H9 (cell line): ENCODE results near the gene ALLC. TPM values are rescaled to one million over a fixed set of nuclear protein-coding genes. Genes with fewer than 3 reads are reported as not detected.
"Not testable (repeated sequence)": the region's sequence is repeated elsewhere in the genome, so short reads cannot be mapped to it uniquely, and the experiment has no call there.

Experiments used
- DNase-seq: peaks from one replicate; pipeline ENCODE4 v3.0.0-alpha.2; 2017
- H2AFZ ChIP-seq: one replicate; pipeline ENCODE4 v1.6.1; 2013; ENCODE audit warnings: mild to moderate bottlenecking, low read length, control low read depth, moderate library complexity
- H2AK5ac ChIP-seq: 2 replicates; pipeline ENCODE4 v1.6.1; 2013; ENCODE audit warnings: low read length, control low read depth, mixed read lengths; ENCODE audit not compliant: insufficient read length
- H2BK120ac ChIP-seq: one replicate; pipeline ENCODE4 v1.6.1; 2013; ENCODE audit warnings: low read depth, mild to moderate bottlenecking, low read length, control low read depth, inconsistent platforms; ENCODE audit not compliant: poor library complexity, severe bottlenecking
- H2BK12ac ChIP-seq: 2 replicates; pipeline ENCODE4 v1.6.1; 2013; ENCODE audit warnings: low read length, control low read depth, mixed read lengths, low read depth; ENCODE audit not compliant: insufficient read length
- H2BK15ac ChIP-seq: 2 replicates; pipeline ENCODE4 v1.6.1; 2013; ENCODE audit warnings: low read depth, low read length, control low read depth
- H2BK20ac ChIP-seq: one replicate; pipeline ENCODE4 v1.6.1; 2013; ENCODE audit warnings: low read depth, mild to moderate bottlenecking, low read length, control low read depth, inconsistent platforms; ENCODE audit not compliant: poor library complexity, severe bottlenecking
- H2BK5ac ChIP-seq: 2 replicates; pipeline ENCODE4 v1.6.1; 2013; ENCODE audit warnings: low read length, control low read depth, mixed read lengths; ENCODE audit not compliant: insufficient read length
- H3K14ac ChIP-seq: 2 replicates; pipeline ENCODE4 v1.6.1; 2013; ENCODE audit warnings: low read length, control low read depth; ENCODE audit not compliant: insufficient read depth
- H3K18ac ChIP-seq: 2 replicates; pipeline ENCODE4 v1.6.1; 2013; ENCODE audit warnings: low read depth, mild to moderate bottlenecking, mixed read lengths, low read length, control low read depth; ENCODE audit not compliant: insufficient read length
- H3K23ac ChIP-seq: 2 replicates; pipeline ENCODE4 v1.6.1; 2013; ENCODE audit warnings: low read length, control low read depth, mixed read lengths, low read depth; ENCODE audit not compliant: insufficient read length
- H3K23me2 ChIP-seq: 2 replicates; pipeline ENCODE4 v1.6.1; 2013; ENCODE audit warnings: low read depth, mild to moderate bottlenecking, mixed read lengths, low read length, control low read depth; ENCODE audit not compliant: insufficient read length, poor library complexity, severe bottlenecking
- H3K27ac ChIP-seq: 2 replicates; pipeline ENCODE4 v1.5.1; 2013; ENCODE audit warnings: low read length, control low read depth, mixed read lengths, low read depth; ENCODE audit not compliant: insufficient read length
- H3K27me3 ChIP-seq: 2 replicates; pipeline ENCODE4 v1.6.1; 2013; ENCODE audit warnings: low read length, control low read depth, inconsistent platforms; ENCODE audit not compliant: insufficient read depth
- H3K4ac ChIP-seq: 2 replicates; pipeline ENCODE4 v1.6.1; 2013; ENCODE audit warnings: low read depth, mild to moderate bottlenecking, control low read depth, inconsistent platforms, low read length, moderate library complexity
- H3K4me1 ChIP-seq: 2 replicates; pipeline ENCODE4 v1.6.1; 2013; ENCODE audit warnings: low read length, control low read depth, inconsistent platforms; ENCODE audit not compliant: insufficient read depth
- H3K4me2 ChIP-seq: 2 replicates; pipeline ENCODE4 v1.6.1; 2013; ENCODE audit warnings: low read length, control low read depth, mixed read lengths; ENCODE audit not compliant: insufficient read length, insufficient read depth
- H3K56ac ChIP-seq: 2 replicates; pipeline ENCODE4 v1.6.1; 2013; ENCODE audit warnings: low read depth, mild to moderate bottlenecking, mixed read lengths, low read length, control low read depth; ENCODE audit not compliant: insufficient read length
- H3K79me1 ChIP-seq: 2 replicates; pipeline ENCODE4 v1.6.1; 2013; ENCODE audit warnings: low read depth, mild to moderate bottlenecking, moderate library complexity, low read length, control low read depth, inconsistent platforms; ENCODE audit not compliant: insufficient read depth, poor library complexity, severe bottlenecking
- H3K79me2 ChIP-seq: 2 replicates; pipeline ENCODE4 v1.6.1; 2013; ENCODE audit warnings: low read length, control low read depth, inconsistent platforms; ENCODE audit not compliant: insufficient read depth
- H3K9ac ChIP-seq: 2 replicates; pipeline ENCODE4 v1.6.1; 2013; ENCODE audit warnings: low read length, control low read depth, mixed read lengths; ENCODE audit not compliant: insufficient read length; ENCODE audit errors: extremely low read depth
- H3K9me3 ChIP-seq: one replicate; pipeline ENCODE4 v1.6.1; 2013; ENCODE audit warnings: low read depth, low read length, inconsistent platforms; ENCODE audit not compliant: control insufficient read depth
- H3T11ph ChIP-seq: one replicate; pipeline ENCODE4 v1.6.1; 2013; ENCODE audit warnings: mild to moderate bottlenecking, low read length, control low read depth, inconsistent platforms
- H4K20me1 ChIP-seq: one replicate; pipeline ENCODE4 v1.6.1; 2013; ENCODE audit not compliant: control insufficient read depth, insufficient read length, insufficient read depth
- H4K5ac ChIP-seq: 2 replicates; pipeline ENCODE4 v1.6.1; 2013; ENCODE audit warnings: low read depth, mild to moderate bottlenecking, mixed read lengths, low read length, control low read depth; ENCODE audit not compliant: insufficient read length
- H4K8ac ChIP-seq: replicated peaks from 2 replicates; pipeline ENCODE4 v1.6.1; 2013; ENCODE audit warnings: low read length, control low read depth, mixed read lengths, low read depth; ENCODE audit not compliant: insufficient read length
- H4K91ac ChIP-seq: 2 replicates; pipeline ENCODE4 v1.6.1; 2013; ENCODE audit warnings: low read depth, mild to moderate bottlenecking, moderate library complexity, mixed read lengths, low read length, control low read depth; ENCODE audit not compliant: insufficient read length
- H3K27ac Mint-ChIP-seq, 3 experiments: 2 replicates in 2 of 3; 3 replicates in 1 of 3; pipeline ENCODE4 v1.8.0; 2020 to 2021; ENCODE audit warnings: mixed read lengths in 3 of 3, mild to moderate bottlenecking in 1 of 3, moderate library complexity in 1 of 3
- H3K27me3 Mint-ChIP-seq: 2 replicates; pipeline ENCODE4 v1.8.0; 2021; ENCODE audit warnings: low read depth, mild to moderate bottlenecking, moderate library complexity, mixed read lengths
- H3K36me3 Mint-ChIP-seq, 3 experiments: 2 replicates in 2 of 3; 3 replicates in 1 of 3; pipeline ENCODE4 v1.8.0; 2020 to 2021; ENCODE audit warnings: low read depth in 3 of 3, mixed read lengths in 3 of 3; ENCODE audit not compliant: insufficient read depth in 1 of 3
- H3K4me1 Mint-ChIP-seq, 2 experiments: 2 replicates each; pipeline ENCODE4 v1.8.0; 2020; ENCODE audit warnings: mixed read lengths in 2 of 2
- H3K4me3 Mint-ChIP-seq, 2 experiments: 2 replicates in 1 of 2; 3 replicates in 1 of 2; pipeline ENCODE4 v1.8.0; 2020 to 2021; ENCODE audit warnings: mild to moderate bottlenecking in 2 of 2, mixed read lengths in 2 of 2, moderate library complexity in 1 of 2
- H3K9me3 Mint-ChIP-seq, 2 experiments: 2 replicates in 1 of 2; 3 replicates in 1 of 2; pipeline ENCODE4 v1.8.0; 2020; ENCODE audit warnings: mild to moderate bottlenecking in 2 of 2, mixed read lengths in 2 of 2, moderate library complexity in 1 of 2
- WGBS: extraction: QIAGEN DNeasy Blood & Tissue Kit; methylation state at CpG from one replicate; pipeline ENCODE4 v1.1.7; 2013; ENCODE audit warnings: missing lambda C conversion rate, low lambda C conversion rate, mixed read lengths; ENCODE audit not compliant: insufficient read length; ENCODE audit errors: extremely low coverage; 5-methylcytosine and 5-hydroxymethylcytosine counted together
- total RNA-seq: library from RNA; stranded (reverse); gene quantifications from 2 replicates; pipeline ENCODE4 v1.2.1, GENCODE V29; 2021
- TF ChIP-seq, protein P1 (sequence below): fragments of 200-600 bp; sonication (generic); conservative IDR thresholded peaks from 3 replicates; pipeline ENCODE4 v1.8.0; 2021; ENCODE audit warnings: antibody characterized with exemption, mild to moderate bottlenecking

Gene ALLC
- total RNA-seq, 1 experiment from 2014 or later, result not detected

- Mint-ChIP-seq H3K27ac (no peak overlapping the region), H3K4me3 (no peak overlapping the region), H3K27me3 (peaks cover 3% of the 10 kb centered on the region), H3K36me3 (peaks cover 0 to 20% (median 11%) of the 10 kb centered on the region in 3 experiments; a peak in 6 of 7 replicates), H3K4me1 (peaks cover 3 to 6% of the 10 kb centered on the region in 2 experiments; a peak in 2 of 4 replicates), H3K9me3 (peaks cover 34 to 36% of the 10 kb centered on the region in 2 experiments)
- Histone ChIP-seq H2AFZ (no peak overlapping the region), H3K27ac (no peak overlapping the region), H2BK5ac (no peak overlapping the region), H2BK20ac (no peak overlapping the region), H3K23me2 (no peaks in the 10 kb centered on the region), H2BK15ac (no peak overlapping the region), H3K9ac (no peak overlapping the region), H3K9me3 (no peaks in the 10 kb centered on the region), H4K8ac (no peak overlapping the region), H3K4me1 (no peaks in the 10 kb centered on the region), H3K79me2 (no peaks in the 10 kb centered on the region), H3T11ph (no peak overlapping the region), H3K4ac (no peak overlapping the region), H3K23ac (no peak overlapping the region), H3K14ac (no peak overlapping the region), H2AK5ac (no peak overlapping the region), H3K4me2 (no peak overlapping the region), H3K18ac (no peak overlapping the region), H4K20me1 (no peaks in the 10 kb centered on the region), H4K91ac (no peak overlapping the region), H2BK120ac (no peak overlapping the region), H4K5ac (no peak overlapping the region), H3K56ac (no peak overlapping the region), H3K27me3 (no peaks in the 10 kb centered on the region), H2BK12ac (no peak overlapping the region), H3K79me1 (no peaks in the 10 kb centered on the region)
- TF ChIP-seq, protein P1, sequence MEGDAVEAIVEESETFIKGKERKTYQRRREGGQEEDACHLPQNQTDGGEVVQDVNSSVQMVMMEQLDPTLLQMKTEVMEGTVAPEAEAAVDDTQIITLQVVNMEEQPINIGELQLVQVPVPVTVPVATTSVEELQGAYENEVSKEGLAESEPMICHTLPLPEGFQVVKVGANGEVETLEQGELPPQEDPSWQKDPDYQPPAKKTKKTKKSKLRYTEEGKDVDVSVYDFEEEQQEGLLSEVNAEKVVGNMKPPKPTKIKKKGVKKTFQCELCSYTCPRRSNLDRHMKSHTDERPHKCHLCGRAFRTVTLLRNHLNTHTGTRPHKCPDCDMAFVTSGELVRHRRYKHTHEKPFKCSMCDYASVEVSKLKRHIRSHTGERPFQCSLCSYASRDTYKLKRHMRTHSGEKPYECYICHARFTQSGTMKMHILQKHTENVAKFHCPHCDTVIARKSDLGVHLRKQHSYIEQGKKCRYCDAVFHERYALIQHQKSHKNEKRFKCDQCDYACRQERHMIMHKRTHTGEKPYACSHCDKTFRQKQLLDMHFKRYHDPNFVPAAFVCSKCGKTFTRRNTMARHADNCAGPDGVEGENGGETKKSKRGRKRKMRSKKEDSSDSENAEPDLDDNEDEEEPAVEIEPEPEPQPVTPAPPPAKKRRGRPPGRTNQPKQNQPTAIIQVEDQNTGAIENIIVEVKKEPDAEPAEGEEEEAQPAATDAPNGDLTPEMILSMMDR, result no peak
- DNase-seq, result no peak
- WGBS, result no CpG with 5 or more reads among the region's 2 CpGs
These were observed 39.0 kb upstream of the ALLC start for GRCh38 chr2:3619033-3619432.

- not testable (repeated sequence) for H2BK20ac ChIP-seq, H3K9me3 ChIP-seq, H3K4ac ChIP-seq, H3K27ac ChIP-seq, H2BK5ac ChIP-seq, H3K27ac Mint-ChIP-seq, H3K4me2 ChIP-seq, H4K91ac ChIP-seq, H3K27me3 ChIP-seq, H3K4me1 Mint-ChIP-seq, H3K79me2 ChIP-seq, H2AFZ ChIP-seq, H2AK5ac ChIP-seq, H3K18ac ChIP-seq, H4K20me1 ChIP-seq, H3K9ac ChIP-seq, H2BK120ac ChIP-seq, H3K23ac ChIP-seq, DNase-seq, H4K8ac ChIP-seq, H2BK12ac ChIP-seq, H3K4me3 Mint-ChIP-seq, H3K79me1 ChIP-seq, H3K14ac ChIP-seq, H3T11ph ChIP-seq, H3K27me3 Mint-ChIP-seq, H3K56ac ChIP-seq, H2BK15ac ChIP-seq, H3K4me1 ChIP-seq, H4K5ac ChIP-seq, H3K23me2 ChIP-seq
- Mint-ChIP-seq H3K36me3 (peaks cover 0 to 20% (median 11%) of the 10 kb centered on the region in 3 experiments; a peak in 6 of 7 replicates), H3K9me3 (peaks cover 34 to 36% of the 10 kb centered on the region in 2 experiments)
- WGBS, result no CpG with 5 or more reads among the region's 9 CpGs
These were observed 38.3 kb upstream of the ALLC start for GRCh38 chr2:3619661-3620060.
